ENCODE data around the gene TIGD4.

The TIGD4 gene

GRCh38 chr4:152731997-152732396 is 47.5 kb downstream of the TIGD4 start:
- no peak overlapping the region for H3K4me3 ChIP-seq (replicated peaks; ENCODE audit: low read depth, low read length)
- TF ChIP-seq CTCF (IDR thresholded peaks at IDR 0.05; ENCODE audit: insufficient read depth, low read length, poor library complexity, severe bottlenecking): no peak
- DNase-seq (ENCODE audit: extremely low read depth, insufficient read length): no peak
- no peaks in the 10 kb centered on the region for H3K36me3 ChIP-seq (ENCODE audit: control insufficient read depth, insufficient read depth, low read length)
- no peaks in the 10 kb centered on the region for H3K27me3 ChIP-seq (replicated peaks; ENCODE audit: control insufficient read depth, insufficient read depth, low read length)

- no peak for TF ChIP-seq CTCF (IDR thresholded peaks at IDR 0.05; ENCODE audit: insufficient read depth, low read length, poor library complexity, severe bottlenecking)
- Histone ChIP-seq H3K36me3 (ENCODE audit: control insufficient read depth, insufficient read depth, low read length) (no peaks in the 10 kb centered on the region), H3K4me3 (replicated peaks; ENCODE audit: low read depth, low read length) (no peak overlapping the region), H3K27me3 (replicated peaks; ENCODE audit: control insufficient read depth, insufficient read depth, low read length) (no peaks in the 10 kb centered on the region)
- no peak for DNase-seq (ENCODE audit: extremely low read depth, insufficient read length)
Measured at GRCh38 chr4:152729466-152729865, 50.1 kb downstream of the TIGD4 start.

GRCh38 chr4:152728343-152728742 is 51.2 kb downstream of the TIGD4 start:
- Histone ChIP-seq H3K36me3 (ENCODE audit: control insufficient read depth, insufficient read depth, low read length) (no peaks in the 10 kb centered on the region), H3K27me3 (replicated peaks; ENCODE audit: control insufficient read depth, insufficient read depth, low read length) (no peaks in the 10 kb centered on the region)

GRCh38 chr4:152727784-152728183 is 51.7 kb downstream of the TIGD4 start:
- no peaks in the 10 kb centered on the region for H3K36me3 ChIP-seq (ENCODE audit: control insufficient read depth, insufficient read depth, low read length)
- H3K4me3 ChIP-seq (replicated peaks; ENCODE audit: low read depth, low read length): no peak overlapping the region
- DNase-seq (ENCODE audit: extremely low read depth, insufficient read length): no peak
- H3K27me3 ChIP-seq (replicated peaks; ENCODE audit: control insufficient read depth, insufficient read depth, low read length): no peaks in the 10 kb centered on the region
- TF ChIP-seq CTCF (IDR thresholded peaks at IDR 0.05; ENCODE audit: insufficient read depth, low read length, poor library complexity, severe bottlenecking): no peak

More at GRCh38 chr4:152728343-152728742, 51.2 kb downstream of the TIGD4 start:
- DNase-seq (ENCODE audit: extremely low read depth, insufficient read length): no peak
- no peak overlapping the region for H3K4me3 ChIP-seq (replicated peaks; ENCODE audit: low read depth, low read length)
- no peak for TF ChIP-seq CTCF (IDR thresholded peaks at IDR 0.05; ENCODE audit: insufficient read depth, low read length, poor library complexity, severe bottlenecking)

GRCh38 chr4:152724494-152724893 is 55.0 kb downstream of the TIGD4 start:
- H3K27me3 ChIP-seq (replicated peaks; ENCODE audit: control insufficient read depth, insufficient read depth, low read length): no peaks in the 10 kb centered on the region
- no peak overlapping the region for H3K4me3 ChIP-seq (replicated peaks; ENCODE audit: low read depth, low read length)
- TF ChIP-seq CTCF (IDR thresholded peaks at IDR 0.05; ENCODE audit: insufficient read depth, low read length, poor library complexity, severe bottlenecking): no peak
- H3K36me3 ChIP-seq (ENCODE audit: control insufficient read depth, insufficient read depth, low read length): no peaks in the 10 kb centered on the region
- no peak for DNase-seq (ENCODE audit: extremely low read depth, insufficient read length)

GRCh38 chr4:152723236-152723635 is 56.3 kb downstream of the TIGD4 start:
- no peaks in the 10 kb centered on the region for H3K27me3 ChIP-seq (replicated peaks; ENCODE audit: control insufficient read depth, insufficient read depth, low read length)
- no peak overlapping the region for H3K4me3 ChIP-seq (replicated peaks; ENCODE audit: low read depth, low read length)
- DNase-seq (ENCODE audit: extremely low read depth, insufficient read length): no peak
- no peak for TF ChIP-seq CTCF (IDR thresholded peaks at IDR 0.05; ENCODE audit: insufficient read depth, low read length, poor library complexity, severe bottlenecking)
- H3K36me3 ChIP-seq (ENCODE audit: control insufficient read depth, insufficient read depth, low read length): no peaks in the 10 kb centered on the region
